WTC11 (cell line): ENCODE results near the gene PDK4.

ENCODE experiments used
- NFE2L1 ChIP-seq: sonication (generic); formaldehyde crosslinking; IDR thresholded peaks from 2 replicates; pipeline ENCODE4 v1.8.1; 2023; ENCODE audit warnings: missing genetic modification reagents
- ZBTB21 ChIP-seq: sonication (generic); formaldehyde crosslinking; IDR thresholded peaks from 2 replicates; pipeline ENCODE4 v1.8.1; 2023; ENCODE audit warnings: mild to moderate bottlenecking, missing genetic modification reagents, borderline replicate concordance
- TF ChIP-seq, protein P1 (sequence below): fragments of 200-600 bp; IDR thresholded peaks from 2 replicates; pipeline ENCODE4 v1.8.0; 2022; ENCODE audit warnings: antibody characterized with exemption
- TF ChIP-seq, protein P2 (sequence below): sonication (generic); formaldehyde crosslinking; IDR thresholded peaks from 2 replicates; pipeline ENCODE4 v1.8.1; 2022; ENCODE audit warnings: missing genetic modification reagents, borderline replicate concordance

DNA sequence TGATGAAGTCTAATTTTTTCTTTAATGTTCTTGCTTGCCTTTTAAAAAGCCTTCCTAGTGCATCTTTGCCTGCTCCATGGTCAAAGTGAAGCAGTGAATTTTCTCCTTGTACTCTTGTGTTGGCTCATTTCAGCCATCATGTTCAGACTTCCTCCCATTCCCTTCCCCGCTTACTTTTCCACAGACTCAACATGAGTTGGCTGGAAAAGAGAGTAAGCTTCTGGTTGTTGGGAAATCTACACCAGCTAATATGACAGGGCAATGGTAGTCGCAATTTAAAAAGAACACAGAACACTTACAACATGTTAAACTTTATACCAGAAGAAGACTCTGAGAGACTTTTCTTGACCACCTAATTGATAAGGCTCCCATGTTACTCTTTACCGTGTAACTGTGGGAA is 24.3 kb upstream of the PDK4 start:
- TF ChIP-seq, protein P1, sequence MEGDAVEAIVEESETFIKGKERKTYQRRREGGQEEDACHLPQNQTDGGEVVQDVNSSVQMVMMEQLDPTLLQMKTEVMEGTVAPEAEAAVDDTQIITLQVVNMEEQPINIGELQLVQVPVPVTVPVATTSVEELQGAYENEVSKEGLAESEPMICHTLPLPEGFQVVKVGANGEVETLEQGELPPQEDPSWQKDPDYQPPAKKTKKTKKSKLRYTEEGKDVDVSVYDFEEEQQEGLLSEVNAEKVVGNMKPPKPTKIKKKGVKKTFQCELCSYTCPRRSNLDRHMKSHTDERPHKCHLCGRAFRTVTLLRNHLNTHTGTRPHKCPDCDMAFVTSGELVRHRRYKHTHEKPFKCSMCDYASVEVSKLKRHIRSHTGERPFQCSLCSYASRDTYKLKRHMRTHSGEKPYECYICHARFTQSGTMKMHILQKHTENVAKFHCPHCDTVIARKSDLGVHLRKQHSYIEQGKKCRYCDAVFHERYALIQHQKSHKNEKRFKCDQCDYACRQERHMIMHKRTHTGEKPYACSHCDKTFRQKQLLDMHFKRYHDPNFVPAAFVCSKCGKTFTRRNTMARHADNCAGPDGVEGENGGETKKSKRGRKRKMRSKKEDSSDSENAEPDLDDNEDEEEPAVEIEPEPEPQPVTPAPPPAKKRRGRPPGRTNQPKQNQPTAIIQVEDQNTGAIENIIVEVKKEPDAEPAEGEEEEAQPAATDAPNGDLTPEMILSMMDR, result no peak
- no peak for TF ChIP-seq ZBTB21 (CRISPR knock-in tag)
- TF ChIP-seq, protein P2, sequence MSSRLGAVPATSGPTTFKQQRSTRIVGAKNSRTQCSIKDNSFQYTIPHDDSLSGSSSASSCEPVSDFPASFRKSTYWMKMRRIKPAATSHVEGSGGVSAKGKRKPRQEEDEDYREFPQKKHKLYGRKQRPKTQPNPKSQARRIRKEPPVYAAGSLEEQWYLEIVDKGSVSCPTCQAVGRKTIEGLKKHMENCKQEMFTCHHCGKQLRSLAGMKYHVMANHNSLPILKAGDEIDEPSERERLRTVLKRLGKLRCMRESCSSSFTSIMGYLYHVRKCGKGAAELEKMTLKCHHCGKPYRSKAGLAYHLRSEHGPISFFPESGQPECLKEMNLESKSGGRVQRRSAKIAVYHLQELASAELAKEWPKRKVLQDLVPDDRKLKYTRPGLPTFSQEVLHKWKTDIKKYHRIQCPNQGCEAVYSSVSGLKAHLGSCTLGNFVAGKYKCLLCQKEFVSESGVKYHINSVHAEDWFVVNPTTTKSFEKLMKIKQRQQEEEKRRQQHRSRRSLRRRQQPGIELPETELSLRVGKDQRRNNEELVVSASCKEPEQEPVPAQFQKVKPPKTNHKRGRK (CRISPR knock-in tag), result no peak
- no peak for TF ChIP-seq NFE2L1 (CRISPR knock-in tag)
